GOT3 (cell line): ENCODE measurements around the gene SEMA3F.

Experiments
- DNase-seq: peaks from one replicate; lab custom pipeline; 2025; ENCODE audit warnings: mixed read lengths; lab: John Stamatoyannopoulos, UW

The SEMA3F gene

DNA sequence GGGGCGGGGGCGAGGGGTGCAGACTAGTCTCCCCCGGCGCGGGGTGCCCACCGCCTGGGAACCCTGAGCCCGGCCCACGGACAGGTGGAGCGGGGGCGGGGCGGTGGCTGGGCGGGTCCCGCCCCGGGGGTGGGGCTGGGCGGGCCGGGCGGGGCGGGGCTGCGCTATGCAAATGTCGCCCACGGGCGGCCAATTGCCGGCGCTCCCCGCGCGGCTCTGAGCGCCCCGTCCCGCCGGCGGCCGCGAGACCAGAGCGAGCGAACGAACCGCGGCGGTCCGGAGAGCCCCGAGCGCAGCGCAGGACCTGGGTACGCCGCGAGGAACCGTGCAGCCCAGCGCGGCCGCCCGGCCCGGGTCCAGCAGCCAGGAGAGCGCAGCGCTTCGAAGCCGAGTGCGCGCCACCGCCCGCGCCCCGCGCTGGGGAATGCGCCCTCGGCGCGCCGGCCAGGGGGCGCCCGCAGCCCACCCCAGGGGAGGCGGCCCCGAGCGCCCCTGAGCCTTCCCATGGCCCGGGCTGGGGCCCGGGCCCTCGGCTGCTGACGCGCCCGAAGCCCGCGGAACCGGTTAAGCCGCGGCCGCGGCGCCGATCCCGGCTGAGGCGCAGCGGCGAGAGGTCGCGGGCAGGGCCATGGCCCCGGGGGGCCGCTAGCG is at the start of gene SEMA3F:
Gene SEMA3F (plus strand): TSS at position 485 of the 651 bp plus-strand sequence. CDS start 4,299 bp downstream, outside the sequence.
- no peak for DNase-seq

DNA sequence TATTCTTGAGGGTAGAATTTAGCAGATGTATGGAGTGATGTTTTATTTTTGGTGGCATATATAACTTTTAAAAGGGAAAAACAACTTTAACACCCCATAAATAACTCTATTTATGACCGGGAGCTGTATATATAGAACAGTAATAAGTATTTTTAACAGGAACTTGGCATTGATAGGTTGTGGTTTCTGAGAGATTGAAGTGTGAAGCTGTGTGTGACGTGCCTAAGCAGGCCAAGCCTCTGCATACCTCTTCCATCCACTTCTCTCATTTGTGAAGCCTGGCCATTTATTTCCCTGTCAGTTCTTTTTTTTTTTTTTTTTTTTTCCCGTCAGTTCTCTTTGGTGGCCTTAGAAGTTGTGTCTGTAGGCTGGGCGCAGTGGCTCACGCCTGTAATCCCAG is 43.4 kb upstream of the SEMA3F start:
- no peak for DNase-seq

DNA sequence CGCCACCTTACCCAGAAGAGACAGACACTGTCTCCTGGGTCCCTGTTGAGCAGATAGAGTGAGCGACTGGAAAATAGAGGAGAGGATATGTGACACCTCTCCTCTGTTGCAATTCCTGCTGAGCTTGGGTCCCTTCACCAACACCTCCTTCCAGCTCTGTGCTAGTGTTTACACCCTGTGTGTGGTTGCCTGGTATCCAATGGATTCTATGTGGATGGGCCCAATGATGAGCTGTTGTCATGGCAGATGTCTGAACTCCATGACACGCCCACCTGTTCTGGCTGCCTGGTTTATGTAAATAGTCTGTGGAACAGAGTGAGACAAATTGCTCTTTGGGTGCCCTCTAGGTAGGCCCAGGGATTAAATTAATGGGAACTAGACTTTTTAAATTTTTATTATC is 42.7 kb upstream of the SEMA3F start:
- DNase-seq, result no peak

DNA sequence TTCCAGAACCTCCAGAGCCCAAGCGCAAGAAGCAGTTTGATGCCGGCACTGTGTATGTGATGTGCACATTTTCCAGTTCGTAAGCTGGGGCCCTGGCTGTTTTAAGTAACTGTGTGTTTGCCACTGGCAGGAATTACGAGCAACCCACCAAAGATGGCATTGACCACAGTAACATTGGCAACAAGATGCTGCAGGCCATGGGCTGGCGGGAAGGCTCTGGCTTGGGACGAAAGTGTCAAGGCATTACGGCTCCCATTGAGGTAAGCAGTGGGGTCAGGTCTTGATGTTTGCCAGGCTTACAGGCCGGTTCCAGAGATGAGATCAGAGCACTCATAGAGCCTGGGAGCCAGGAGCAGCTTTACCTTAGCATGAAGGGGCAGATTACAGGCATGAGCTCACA is 38.0 kb upstream of the SEMA3F start:
- DNase-seq, result no peak

DNA sequence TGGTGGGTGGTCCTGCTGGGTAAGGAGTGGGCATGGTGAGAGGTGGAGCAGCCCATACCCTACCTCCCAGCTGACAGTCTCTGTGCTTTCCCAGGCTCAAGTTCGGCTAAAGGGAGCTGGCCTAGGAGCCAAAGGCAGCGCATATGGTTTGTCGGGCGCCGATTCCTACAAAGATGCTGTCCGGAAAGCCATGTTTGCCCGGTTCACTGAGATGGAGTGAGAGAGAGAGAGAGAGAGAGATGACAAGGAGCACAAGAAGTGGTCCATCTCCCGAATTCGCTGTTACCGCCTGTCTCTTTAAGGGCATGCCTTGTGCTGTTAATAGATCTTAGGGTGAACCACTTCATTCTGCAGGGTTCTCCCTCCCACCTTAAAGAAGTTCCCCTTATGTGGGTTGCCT is 36.9 kb upstream of the SEMA3F start:
- DNase-seq, result no peak

DNA sequence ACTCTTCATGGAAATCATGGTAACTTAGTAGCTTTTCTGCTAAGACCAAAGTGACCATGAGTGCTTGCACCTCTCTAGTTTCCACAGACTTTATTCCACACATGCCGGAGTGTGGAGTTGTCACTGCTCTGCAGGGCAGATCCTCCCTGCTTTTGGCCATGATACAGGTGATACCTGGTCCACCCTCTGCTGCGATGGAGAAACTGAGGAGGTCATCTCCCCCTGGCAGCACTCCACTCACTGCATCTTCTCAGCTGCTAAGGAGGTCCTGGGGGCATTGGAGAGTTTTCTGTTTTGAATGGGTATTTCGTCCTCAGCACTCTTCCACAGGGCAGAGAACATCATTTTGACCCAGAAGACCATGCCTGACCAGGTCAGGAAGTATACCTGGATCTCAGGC is 35.3 kb upstream of the SEMA3F start:
- no peak for DNase-seq

DNA sequence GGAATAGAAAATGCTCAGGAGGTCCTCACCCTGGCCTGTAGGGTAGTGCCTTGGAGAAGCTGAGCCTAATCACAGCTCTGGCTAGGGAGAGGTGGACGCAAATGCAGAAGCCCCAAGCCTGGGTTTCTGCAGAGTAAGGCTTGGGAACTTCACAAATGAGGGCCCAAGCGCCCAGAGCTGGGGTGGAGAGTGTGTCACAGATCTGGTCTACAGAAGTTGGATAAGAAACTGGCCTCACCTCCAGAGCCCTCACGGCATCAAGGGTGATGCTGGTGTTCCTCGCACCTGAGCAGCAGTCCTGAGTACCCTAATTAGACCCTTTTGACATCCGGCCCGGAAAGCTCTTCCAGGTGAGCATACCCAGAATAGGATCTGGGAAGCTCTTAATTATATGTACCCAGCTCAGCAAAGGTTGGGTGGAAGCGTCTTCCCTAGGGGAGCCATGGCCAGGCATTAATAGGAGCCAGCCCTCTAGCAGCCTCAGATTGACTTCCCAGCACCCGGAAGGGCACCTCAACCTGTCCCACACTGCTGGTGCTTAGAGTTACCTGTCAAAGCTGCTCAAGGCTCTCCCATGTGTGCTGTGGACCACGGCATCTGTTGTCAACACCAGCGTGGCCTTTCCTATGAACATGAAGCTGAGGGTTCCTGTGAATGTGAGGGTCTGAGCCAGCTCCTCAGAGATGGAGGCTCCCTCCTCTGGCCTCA is 34.6 kb upstream of the SEMA3F start:
- DNase-seq, result no peak

DNA sequence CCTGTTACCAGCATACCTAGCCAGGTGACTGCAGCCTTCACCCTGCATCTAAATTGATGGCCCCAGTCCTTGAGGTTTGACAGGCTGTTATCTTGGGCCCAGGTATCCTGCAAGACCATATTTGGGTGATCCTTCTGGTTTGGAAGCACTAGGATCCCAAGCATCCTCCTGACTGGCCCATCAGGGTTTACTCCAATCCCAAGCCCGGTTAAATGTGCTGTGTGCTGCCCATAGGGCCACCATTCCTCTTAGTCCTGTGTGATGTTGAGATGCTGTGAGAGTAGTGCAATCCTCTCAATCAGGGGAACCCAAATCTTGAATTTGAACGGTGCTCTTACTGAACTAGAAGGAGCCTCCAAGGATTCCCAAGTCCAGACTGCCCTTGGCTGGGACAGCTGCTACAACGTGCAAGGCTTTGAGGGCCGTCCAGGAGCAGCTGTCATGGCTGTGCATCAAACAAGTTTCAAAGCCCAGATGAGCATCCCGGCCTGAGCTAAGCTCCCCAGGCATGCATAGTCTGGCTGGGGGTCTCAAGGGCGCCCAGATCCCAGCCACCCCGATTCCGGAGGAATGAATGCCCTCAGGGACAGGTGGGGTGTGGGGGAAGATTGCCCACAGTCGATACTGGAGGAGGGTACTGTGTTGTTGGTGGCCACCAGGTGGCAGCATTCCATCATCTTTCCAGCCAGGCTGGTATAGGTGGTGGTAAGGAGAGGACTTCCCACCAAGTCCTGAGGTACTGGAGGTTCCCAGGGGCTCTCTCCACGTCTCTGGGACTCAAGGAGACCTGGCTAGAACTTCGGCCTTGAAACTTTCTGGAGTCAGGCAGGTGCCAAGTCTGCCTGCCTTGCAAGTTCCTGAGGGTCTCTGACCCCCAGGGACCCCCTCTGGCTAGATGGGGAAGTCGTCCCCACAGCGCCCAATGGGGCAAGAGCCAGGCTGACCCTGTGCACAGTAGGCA is 33.8 kb upstream of the SEMA3F start:
- no peak for DNase-seq

DNA sequence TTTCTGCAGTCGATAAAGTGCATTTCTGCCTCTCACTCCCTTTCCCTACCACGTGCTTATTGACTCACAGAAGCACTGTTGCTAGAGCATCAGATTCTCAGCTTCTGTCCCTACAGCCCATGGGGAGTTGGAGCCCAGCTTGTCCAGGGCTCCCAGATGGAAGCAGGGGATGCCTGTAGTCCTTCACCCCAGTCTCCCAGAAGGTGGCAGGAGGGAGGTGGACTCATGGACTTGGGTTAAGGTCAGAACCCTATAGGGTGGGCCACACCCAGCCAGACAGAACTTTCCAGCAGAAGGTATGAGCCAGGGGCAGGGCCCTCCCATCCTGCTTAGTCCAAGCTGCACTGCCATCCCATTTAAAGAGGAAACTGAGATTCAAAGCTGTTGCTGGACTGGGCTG is 33.1 kb upstream of the SEMA3F start:
- DNase-seq, result no peak

DNA sequence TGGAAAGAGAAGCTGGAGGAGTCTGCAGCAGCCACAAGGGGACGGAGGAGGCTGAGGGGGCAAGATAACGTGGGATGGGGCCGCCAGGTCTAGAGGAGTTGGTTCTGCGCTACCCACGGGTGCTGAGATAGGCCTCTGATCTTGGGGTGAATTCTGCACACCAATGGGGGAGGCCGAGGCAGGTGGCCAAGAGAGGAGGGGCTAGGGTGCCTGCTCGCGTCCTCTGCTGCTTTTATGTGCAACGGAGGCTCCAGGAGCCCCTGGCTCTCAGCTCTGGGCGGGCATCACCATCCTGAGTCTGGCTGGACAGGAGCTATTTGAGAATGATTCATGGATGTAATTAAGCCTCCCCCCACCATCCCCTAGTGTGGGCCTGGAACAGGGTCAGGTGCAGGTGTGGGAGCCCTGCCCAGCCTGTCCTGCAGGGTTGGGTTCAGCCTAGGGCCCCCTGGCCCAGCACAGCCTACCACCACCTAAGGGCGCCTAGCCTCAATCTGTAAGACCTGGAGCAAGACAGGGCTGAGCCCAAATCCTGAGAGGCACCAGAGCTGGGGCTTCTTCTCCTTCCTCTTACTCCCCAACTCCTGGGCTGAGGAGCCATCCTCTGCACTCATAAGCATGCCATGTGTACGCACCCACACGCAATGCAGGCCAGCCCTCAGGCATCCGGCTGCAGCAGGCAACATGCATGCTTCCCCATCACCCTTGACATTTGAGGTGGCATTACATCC is 32.3 kb upstream of the SEMA3F start:
- no peak for DNase-seq

DNA sequence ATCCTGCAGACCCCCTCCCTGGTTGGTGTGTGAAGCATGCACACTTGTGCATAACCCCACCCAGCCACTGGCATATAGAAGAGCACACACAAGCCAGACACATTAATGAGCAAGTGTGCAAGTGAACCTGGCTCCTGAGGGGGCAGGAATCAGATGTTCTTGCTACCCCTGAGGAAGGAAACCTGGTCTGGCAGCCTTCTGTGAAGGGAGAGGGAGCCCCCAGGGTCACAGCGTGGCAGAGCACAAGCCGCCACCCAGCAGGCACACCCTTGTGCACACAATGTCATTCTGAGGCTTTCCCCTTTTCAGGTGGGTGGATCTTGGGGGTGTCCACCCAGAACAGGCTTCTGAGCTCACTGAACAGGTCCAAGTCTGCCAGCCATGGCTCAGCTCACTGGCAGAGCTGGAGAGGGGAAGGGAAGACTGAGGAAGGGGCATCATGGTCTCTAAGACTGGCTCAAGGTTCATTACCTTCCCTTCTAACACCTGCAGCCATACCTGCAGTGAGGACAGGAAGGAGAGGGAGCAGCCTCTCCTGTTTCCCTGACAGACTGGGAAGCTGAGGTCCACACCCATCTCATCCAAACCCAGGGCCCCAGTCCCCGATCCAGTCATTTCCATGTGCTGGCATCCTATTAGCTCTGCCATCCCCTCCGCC is 31.6 kb upstream of the SEMA3F start:
- no peak for DNase-seq

DNA sequence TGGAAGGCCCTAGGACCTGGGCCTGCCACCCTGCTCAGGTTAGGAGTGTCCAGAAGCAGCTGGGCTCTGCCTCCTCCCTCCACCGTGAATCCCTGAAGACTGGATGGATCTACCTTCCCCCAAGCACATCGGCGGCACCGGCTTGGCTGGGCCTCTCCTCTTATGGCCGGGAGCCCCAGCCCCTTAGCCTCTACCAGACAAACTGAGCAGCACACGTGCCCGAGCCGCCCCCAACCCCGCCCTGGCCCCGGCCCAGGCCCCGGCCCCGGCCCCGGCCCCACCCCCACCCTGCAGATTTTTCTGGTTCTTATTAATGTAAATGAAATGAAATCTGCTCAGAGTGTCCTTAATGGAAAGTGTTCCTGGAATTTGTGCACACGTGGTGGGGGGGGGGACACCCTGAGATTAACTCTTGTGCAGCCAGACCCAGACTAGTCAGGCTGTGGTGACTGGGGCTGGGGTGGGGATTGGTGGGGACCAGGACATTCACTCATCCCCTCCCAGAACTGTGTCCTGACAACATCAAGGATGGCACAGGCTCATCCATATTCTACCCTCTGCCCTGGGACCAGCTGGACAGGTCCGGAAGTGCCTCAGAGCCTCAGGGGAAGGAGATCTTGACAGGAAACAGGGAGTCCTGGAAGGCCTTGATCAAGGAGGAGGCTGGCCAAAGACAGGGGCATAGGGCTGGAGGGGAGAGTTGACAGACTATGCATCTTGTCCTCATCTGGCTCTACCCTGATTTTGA is 30.9 kb upstream of the SEMA3F start:
- no peak for DNase-seq

DNA sequence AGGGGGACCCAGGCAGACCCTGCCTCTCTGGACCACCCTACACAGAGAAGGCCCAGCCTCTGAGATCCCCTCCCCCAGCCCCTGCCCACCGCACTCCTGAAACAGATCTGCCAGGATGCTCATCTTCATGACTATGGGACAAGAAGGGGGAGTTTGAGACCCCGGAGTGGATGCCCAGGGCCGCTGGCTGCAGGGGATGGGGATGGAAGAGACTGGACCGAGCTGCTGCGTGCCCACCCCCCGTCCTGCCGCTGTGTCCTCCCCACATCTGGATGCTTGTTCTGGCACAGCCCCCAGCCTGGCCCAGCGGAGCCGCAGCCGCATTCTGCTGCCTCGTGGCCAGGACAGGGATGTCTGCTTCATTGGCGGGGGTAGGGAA is 30.3 kb upstream of the SEMA3F start:
- DNase-seq, result no peak

DNA sequence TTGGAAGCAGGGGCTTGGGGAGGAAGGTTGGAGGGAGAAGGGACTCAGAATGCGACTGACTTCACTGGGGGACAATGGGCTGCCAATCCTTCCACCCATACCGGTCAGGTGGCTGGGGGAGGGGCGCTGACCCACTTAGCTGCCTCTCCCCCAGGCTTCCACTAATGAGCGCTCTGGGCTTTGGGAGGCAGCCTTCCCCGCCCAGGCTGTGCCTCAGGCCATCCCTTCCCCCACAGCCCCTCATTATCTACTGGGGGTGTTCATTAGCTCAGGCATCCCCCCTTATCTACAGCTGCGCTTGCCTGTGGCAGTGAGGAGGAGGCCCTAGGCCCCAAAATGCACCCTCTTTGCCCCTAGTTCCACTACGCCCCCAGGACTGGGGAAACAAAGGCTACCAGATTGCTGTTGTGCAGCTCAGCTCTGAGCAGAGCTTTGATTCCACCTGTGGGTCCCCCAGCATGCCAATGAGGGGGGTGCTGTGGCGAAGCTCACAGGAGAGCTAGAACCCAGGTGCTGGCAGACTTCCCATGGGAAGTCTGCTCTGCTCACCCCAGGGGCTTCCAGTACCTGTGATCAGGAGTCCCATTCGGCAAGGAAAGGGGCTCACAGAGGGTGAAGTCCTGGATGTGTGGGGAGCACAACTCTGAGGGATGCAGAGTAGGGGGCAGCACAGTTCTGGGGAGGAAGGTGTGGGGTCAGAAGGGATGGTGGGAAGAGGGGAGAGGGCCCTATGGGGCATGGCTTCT is 29.4 kb upstream of the SEMA3F start:
- no peak for DNase-seq

DNA sequence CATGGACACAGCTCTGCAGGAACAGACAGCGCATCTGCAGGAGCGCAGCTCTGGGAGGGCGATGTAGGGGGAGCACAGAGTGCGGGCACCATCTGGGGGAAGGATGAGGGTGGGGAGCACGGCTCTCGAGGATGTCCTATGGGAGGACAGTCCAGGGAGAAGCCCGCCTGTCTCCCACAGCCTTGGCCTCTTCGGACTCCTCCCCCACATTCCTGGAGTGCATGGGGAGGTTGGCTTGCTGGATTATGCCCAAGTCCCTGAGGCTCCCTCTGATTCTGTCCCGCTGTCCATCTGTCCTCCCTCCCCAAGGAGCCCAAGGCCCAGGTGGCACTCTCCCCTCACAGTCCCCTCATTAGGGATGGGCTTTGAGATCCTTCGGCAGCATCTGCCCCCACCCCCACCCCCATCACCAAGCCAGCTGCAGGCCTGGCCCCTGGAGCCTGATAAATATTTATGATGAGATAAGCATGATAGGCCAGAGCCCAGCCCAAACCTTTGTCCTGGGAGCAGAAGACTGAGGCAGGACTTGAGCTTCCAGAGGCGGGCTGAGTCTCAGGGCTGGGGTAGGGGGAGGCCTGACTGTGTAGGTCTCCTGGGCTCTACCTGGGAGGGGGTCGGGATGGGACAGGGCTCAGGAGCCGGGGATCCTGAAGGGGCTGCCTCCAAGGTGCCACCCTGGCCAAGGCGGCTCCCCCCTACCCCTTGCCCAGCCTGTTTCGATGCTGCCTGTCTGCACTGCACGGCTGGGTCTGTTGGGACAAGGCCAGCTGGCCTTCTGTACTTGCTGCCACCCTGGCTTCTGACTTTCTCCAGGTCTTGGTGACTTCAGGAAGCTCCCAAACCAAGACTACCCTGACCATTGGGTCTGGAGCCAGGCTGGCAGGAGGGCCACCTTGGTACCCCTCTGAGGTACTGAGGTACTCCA is 28.6 kb upstream of the SEMA3F start:
- DNase-seq, result no peak

DNA sequence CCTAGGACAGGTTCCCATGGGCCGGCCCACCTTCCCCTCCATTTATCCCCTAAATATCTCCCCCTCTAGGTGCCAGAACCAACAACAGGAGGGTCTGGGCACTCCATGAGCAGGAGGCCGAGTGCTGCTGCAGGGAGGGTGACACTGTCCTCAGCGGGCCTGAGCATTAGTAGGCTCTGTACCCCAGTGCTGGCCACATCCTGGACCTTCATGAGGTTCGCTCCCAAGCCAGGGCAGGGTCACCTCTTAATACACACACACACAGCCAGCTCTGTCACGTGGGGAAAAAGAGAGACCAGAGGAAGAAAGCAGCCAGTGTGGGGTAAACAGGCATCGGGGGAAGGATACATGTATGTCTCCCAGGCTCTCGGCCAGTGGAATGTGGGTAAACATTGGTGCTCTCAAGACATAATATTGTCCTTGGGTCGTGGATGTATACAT is 27.9 kb upstream of the SEMA3F start:
- DNase-seq, result no peak

DNA sequence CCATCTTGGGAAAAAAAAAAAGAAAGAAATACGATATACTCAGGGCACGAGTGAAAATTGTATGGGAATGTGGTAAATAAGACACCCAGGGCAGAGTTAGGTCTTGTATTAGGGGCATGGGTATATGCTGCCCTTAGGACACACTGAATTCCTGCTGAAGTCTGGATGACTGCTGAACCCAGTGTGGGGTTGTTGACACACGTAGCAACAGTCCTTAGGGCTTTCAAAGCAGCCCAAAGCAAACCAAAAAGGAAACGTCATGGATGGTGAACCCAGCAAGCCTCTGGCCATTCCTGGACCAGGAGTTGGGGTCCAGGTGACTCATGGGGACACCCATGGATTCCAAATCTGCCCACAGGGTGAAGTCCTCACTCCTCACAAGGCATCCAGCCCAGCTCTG is 27.1 kb upstream of the SEMA3F start:
- no peak for DNase-seq

DNA sequence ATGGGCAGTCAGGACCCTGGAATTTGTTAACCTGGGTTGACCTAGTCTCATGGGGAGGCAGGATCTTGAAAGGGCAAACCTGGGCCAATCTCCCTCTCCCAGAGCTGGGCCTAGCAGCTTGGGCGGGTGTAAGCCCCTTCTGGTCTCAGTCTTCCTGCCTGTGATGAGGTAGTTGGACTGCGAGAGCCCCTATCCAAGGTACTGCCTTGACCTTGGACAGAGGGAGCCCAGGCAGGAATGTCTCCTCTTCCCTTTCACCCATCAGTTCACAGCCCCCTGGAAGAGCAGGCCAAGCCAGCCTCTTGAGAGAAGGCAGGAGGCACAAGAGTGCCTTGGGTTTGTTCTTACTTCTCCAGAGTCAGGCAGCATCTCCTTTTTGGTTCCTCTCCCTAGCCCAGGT is 24.7 kb upstream of the SEMA3F start:
- no peak for DNase-seq
